WTC11 (cell line): ENCODE data around the gene KCNG2. TPM values are rescaled to one million over a fixed set of nuclear protein-coding genes. Genes with fewer than 3 reads are reported as not detected.
A peak's percentile ranks its signal among the peaks of the same experiment; 100 is the strongest.

Experiments used
- ATAC-seq: fragments of 200-7000 bp; cut with Tn5 transposase; 2 replicates; pipeline ENCODE4 v1.10.0; 2021; ENCODE audit warnings: mild to moderate bottlenecking, moderate library complexity
- CTCF ChIA-PET: fragments of 300-600 bp; sonication (Branson Sonifier 250); formaldehyde crosslinking; loops from one replicate; lab custom pipeline; 2021; ENCODE audit warnings: antibody characterized with exemption; lab: Charles Lee
- POLR2A ChIA-PET: fragments of 350-600 bp; sonication (Branson Sonifier 250); formaldehyde crosslinking; loops from one replicate; lab custom pipeline; 2021; ENCODE audit warnings: antibody characterized with exemption; lab: Charles Lee
- DNase-seq: peaks from one replicate; pipeline ENCODE4 v3.0.0; 2021; ENCODE audit warnings: low spot score
- H3K27ac Mint-ChIP-seq: 2 replicates; pipeline ENCODE4 v1.8.0; 2021; ENCODE audit warnings: mixed read lengths
- H3K27me3 Mint-ChIP-seq: 2 replicates; pipeline ENCODE4 v1.8.0; 2021; ENCODE audit warnings: low read depth, mild to moderate bottlenecking, moderate library complexity, mixed read lengths
- H3K36me3 Mint-ChIP-seq: 2 replicates; pipeline ENCODE4 v1.8.0; 2021; ENCODE audit warnings: mixed read lengths
- H3K4me1 Mint-ChIP-seq: 2 replicates; pipeline ENCODE4 v1.8.0; 2022; ENCODE audit warnings: mixed read lengths
- H3K4me3 Mint-ChIP-seq: 2 replicates; pipeline ENCODE4 v1.8.0; 2021; ENCODE audit warnings: mild to moderate bottlenecking, moderate library complexity, mixed read lengths
- H3K9me3 Mint-ChIP-seq: 2 replicates; pipeline ENCODE4 v1.8.0; 2021; ENCODE audit warnings: mixed read lengths
- ATF2 ChIP-seq: sonication (generic); formaldehyde crosslinking; IDR thresholded peaks from 2 replicates; pipeline ENCODE4 v1.8.1; 2022; ENCODE audit warnings: low read depth, missing genetic modification reagents, borderline replicate concordance
- CBFB ChIP-seq: sonication (generic); formaldehyde crosslinking; IDR thresholded peaks from 2 replicates; pipeline ENCODE4 v1.8.1; 2022; ENCODE audit warnings: mild to moderate bottlenecking, low read depth, missing genetic modification reagents
- CREM ChIP-seq: sonication (generic); formaldehyde crosslinking; IDR thresholded peaks from 2 replicates; pipeline ENCODE4 v1.8.1; 2022; ENCODE audit warnings: mild to moderate bottlenecking, missing genetic modification reagents, moderate library complexity
- E2F4 ChIP-seq: sonication (generic); formaldehyde crosslinking; IDR thresholded peaks from 2 replicates; pipeline ENCODE4 v1.8.1; 2022; ENCODE audit warnings: low read depth, mild to moderate bottlenecking, moderate library complexity, missing genetic modification reagents, borderline replicate concordance
- NFYB ChIP-seq: sonication (generic); formaldehyde crosslinking; conservative IDR thresholded peaks from 2 replicates; pipeline ENCODE4 v1.8.0; 2022; ENCODE audit warnings: low read depth, missing genetic modification reagents
- NR3C1 ChIP-seq: sonication (generic); formaldehyde crosslinking; conservative IDR thresholded peaks from 2 replicates; pipeline ENCODE4 v1.8.1; 2023; ENCODE audit warnings: low read depth, mild to moderate bottlenecking, missing genetic modification reagents
- OVOL2 ChIP-seq: fragments of 250-450 bp; sonication (Bioruptor Pico); IDR thresholded peaks from 2 replicates; pipeline ENCODE4 v1.9.0; 2021; ENCODE audit warnings: mild to moderate bottlenecking, borderline replicate concordance
- ZNF263 ChIP-seq: sonication (generic); formaldehyde crosslinking; IDR thresholded peaks from 2 replicates; pipeline ENCODE4 v1.8.1; 2022; ENCODE audit warnings: low read depth, mild to moderate bottlenecking, moderate library complexity, missing genetic modification reagents
- ZNF396 ChIP-seq: fragments of 250-450 bp; sonication (Bioruptor Pico); IDR thresholded peaks from 2 replicates; pipeline ENCODE4 v1.8.0; 2021; ENCODE audit warnings: mild to moderate bottlenecking, moderate library complexity, borderline replicate concordance
- ZNF671 ChIP-seq: fragments of 250-450 bp; sonication (Bioruptor Pico); IDR thresholded peaks from 2 replicates; pipeline ENCODE4 v1.8.0; 2021; ENCODE audit warnings: mild to moderate bottlenecking
- total RNA-seq: library from RNA; stranded (reverse); gene quantifications from 3 replicates; pipeline ENCODE4 v1.2.3, GENCODE V29; 2021
- TF ChIP-seq, protein P1 (sequence below): fragments of 250-450 bp; sonication (Bioruptor Pico); IDR thresholded peaks from 2 replicates; pipeline ENCODE4 v1.8.0; 2021; ENCODE audit warnings: mild to moderate bottlenecking
- TF ChIP-seq, protein P2 (sequence below): sonication (generic); formaldehyde crosslinking; IDR thresholded peaks from 2 replicates; pipeline ENCODE4 v1.8.0; 2022; ENCODE audit warnings: mild to moderate bottlenecking, missing genetic modification reagents
- TF ChIP-seq, protein P3 (sequence below): sonication (generic); formaldehyde crosslinking; IDR thresholded peaks from 2 replicates; pipeline ENCODE4 v1.8.0; 2022; ENCODE audit warnings: mild to moderate bottlenecking, missing genetic modification reagents

The KCNG2 gene
- total RNA-seq, 1 experiment from 2014 or later, result 0.50 TPM

DNA sequence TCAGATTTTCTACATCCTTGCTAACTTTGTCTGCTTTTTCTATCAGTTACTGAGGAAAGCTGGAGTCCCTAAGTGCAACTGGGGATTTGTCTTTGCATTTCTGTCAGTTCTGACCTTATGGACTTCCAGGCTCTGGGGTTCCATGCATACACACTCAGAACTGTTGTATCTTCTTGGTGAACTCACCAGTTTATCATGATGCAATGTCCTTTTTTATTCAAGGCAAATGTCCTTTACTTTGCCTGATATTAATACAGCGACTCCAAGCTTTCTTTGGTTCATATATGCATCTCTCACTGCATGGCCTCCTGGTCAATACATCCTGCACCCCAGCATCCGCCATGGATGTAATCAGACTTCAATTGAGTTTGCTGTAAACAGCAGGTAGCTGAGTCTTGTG is 109.0 kb downstream of the KCNG2 start:
- CTCF ChIA-PET, result interaction anchor here (1.2 kb wide), 1 partner anchor 253 kb away, joined by 3 read pairs; no protein-coding TSS in a partner anchor
- POLR2A ChIA-PET, result no interaction called here
- Mint-ChIP-seq H3K27me3 (peaks cover under 1% of the 10 kb centered on the region; the same call in 1 of the 2 replicates), H3K4me1 (no peaks in the 10 kb centered on the region), H3K9me3 (peaks cover 6% of the 10 kb centered on the region), H3K27ac (no peak overlapping the region), H3K36me3 (peaks cover 7% of the 10 kb centered on the region), H3K4me3 (no peak overlapping the region)
- TF ChIP-seq, protein P1, sequence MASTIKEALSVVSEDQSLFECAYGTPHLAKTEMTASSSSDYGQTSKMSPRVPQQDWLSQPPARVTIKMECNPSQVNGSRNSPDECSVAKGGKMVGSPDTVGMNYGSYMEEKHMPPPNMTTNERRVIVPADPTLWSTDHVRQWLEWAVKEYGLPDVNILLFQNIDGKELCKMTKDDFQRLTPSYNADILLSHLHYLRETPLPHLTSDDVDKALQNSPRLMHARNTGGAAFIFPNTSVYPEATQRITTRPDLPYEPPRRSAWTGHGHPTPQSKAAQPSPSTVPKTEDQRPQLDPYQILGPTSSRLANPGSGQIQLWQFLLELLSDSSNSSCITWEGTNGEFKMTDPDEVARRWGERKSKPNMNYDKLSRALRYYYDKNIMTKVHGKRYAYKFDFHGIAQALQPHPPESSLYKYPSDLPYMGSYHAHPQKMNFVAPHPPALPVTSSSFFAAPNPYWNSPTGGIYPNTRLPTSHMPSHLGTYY (CRISPR knock-in tag), result no peak
- TF ChIP-seq OVOL2 (CRISPR knock-in tag) (no peak), NR3C1 (no peak), CBFB (CRISPR knock-in tag) (no peak), ZNF671 (CRISPR knock-in tag) (no peak), ZNF396 (CRISPR knock-in tag) (no peak), E2F4 (CRISPR knock-in tag) (no peak)
- TF ChIP-seq, protein P2, sequence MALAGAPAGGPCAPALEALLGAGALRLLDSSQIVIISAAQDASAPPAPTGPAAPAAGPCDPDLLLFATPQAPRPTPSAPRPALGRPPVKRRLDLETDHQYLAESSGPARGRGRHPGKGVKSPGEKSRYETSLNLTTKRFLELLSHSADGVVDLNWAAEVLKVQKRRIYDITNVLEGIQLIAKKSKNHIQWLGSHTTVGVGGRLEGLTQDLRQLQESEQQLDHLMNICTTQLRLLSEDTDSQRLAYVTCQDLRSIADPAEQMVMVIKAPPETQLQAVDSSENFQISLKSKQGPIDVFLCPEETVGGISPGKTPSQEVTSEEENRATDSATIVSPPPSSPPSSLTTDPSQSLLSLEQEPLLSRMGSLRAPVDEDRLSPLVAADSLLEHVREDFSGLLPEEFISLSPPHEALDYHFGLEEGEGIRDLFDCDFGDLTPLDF (CRISPR knock-in tag), result no peak
- DNase-seq, result no peak
- no peak for ATAC-seq

- H3K27ac Mint-ChIP-seq, result no peak overlapping the region; the same call in 1 of the 2 replicates
- H3K36me3 Mint-ChIP-seq, result peaks cover 3% of the 10 kb centered on the region
- H3K27me3 Mint-ChIP-seq, result no peaks in the 10 kb centered on the region
- ChIA-PET POLR2A (no interaction called here), CTCF (interaction anchor here (0.5 to 1.1 kb wide), 2 partner anchors 23 to 49 kb away, joined by 3 read pairs; no protein-coding TSS in a partner anchor)
- TF ChIP-seq ZNF263 (no peak), NR3C1 (no peak), NFYB (CRISPR knock-in tag) (no peak), ATF2 (CRISPR knock-in tag) (no peak), CREM (no peak)
- TF ChIP-seq, protein P3, sequence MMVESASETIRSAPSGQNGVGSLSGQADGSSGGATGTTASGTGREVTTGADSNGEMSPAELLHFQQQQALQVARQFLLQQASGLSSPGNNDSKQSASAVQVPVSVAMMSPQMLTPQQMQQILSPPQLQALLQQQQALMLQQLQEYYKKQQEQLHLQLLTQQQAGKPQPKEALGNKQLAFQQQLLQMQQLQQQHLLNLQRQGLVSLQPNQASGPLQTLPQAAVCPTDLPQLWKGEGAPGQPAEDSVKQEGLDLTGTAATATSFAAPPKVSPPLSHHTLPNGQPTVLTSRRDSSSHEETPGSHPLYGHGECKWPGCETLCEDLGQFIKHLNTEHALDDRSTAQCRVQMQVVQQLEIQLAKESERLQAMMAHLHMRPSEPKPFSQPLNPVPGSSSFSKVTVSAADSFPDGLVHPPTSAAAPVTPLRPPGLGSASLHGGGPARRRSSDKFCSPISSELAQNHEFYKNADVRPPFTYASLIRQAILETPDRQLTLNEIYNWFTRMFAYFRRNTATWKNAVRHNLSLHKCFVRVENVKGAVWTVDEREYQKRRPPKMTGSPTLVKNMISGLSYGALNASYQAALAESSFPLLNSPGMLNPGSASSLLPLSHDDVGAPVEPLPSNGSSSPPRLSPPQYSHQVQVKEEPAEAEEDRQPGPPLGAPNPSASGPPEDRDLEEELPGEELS (CRISPR knock-in tag), result no peak
- DNase-seq (no peak), ATAC-seq (no peak)
- H3K4me3 Mint-ChIP-seq, result peak overlapping the region; percentile 18; the same call in 1 of the 2 replicates
- 0 out of 2 replicates have a peak, but pooled peaks cover 4% of the 10 kb centered on the region for H3K9me3 Mint-ChIP-seq
- H3K4me1 Mint-ChIP-seq, result peaks cover 16% of the 10 kb centered on the region
These were observed 113.0 kb downstream of the KCNG2 start for GRCh38 chr18:79910563-79911343.
